ENCODE data around the gene IER2.
"Not testable (repeated sequence)": the region's sequence is repeated elsewhere in the genome, so short reads cannot be mapped to it uniquely, and the experiment has no call there.

The IER2 gene

GRCh38 chr19:13198634-13199033, 48.4 kb downstream of the IER2 start:
- DNase-seq (ENCODE audit: low read depth), result no peak

- DNase-seq (ENCODE audit: low read depth), result not testable (repeated sequence)
Measured at GRCh38 chr19:13202112-13202511, 51.9 kb downstream of the IER2 start.

All from stimulated activated CD8-positive, alpha-beta memory T cell treated with anti-CD3 and anti-CD28 coated beads, Interleukin-15, amount 100 ng/mL, for 24 hours (primary cell).